GM11168 (cell line): Measurements from ENCODE around the gene ANKS6.

Source experiments
- in situ Hi-C: fragments of 300-500 bp; cut with MboI; formaldehyde crosslinking; loops from one replicate; pipeline ENCODE4 v1.12.0; 2022; ENCODE audit warnings: low sequenced_read_pairs; ENCODE audit not compliant: unreplicated experiment

ANKS6 gene

GRCh38 chr9:98742325-98743280 lies 53.8 kb downstream of the ANKS6 start:
- in situ Hi-C loops = no loop called here

GRCh38 chr9:98740226-98740881 lies 56.0 kb downstream of the ANKS6 start:
- in situ Hi-C loops = no loop called here

GRCh38 chr9:98738741-98739140 lies 57.6 kb downstream of the ANKS6 start:
- in situ Hi-C loops = no loop called here

- in situ Hi-C loops = no loop called here
Measured at GRCh38 chr9:98736226-98736625, 60.1 kb downstream of the ANKS6 start.

- in situ Hi-C loops = no loop called here
Measured at GRCh38 chr9:98732801-98733200, 63.6 kb downstream of the ANKS6 start.

GRCh38 chr9:98732091-98732490 lies 64.3 kb downstream of the ANKS6 start:
- in situ Hi-C loops = no loop called here

- in situ Hi-C loops = no loop called here
Measured at GRCh38 chr9:98730871-98731270, 65.5 kb downstream of the ANKS6 start.

GRCh38 chr9:98728500-98728899 lies 67.9 kb downstream of the ANKS6 start:
- in situ Hi-C loops = no loop called here

GRCh38 chr9:98727428-98727827 lies 68.9 kb downstream of the ANKS6 start:
- in situ Hi-C loops = no loop called here

GRCh38 chr9:98726735-98727134 lies 69.6 kb downstream of the ANKS6 start:
- in situ Hi-C loops = no loop called here

- in situ Hi-C loops = no loop called here
Measured at GRCh38 chr9:98724810-98725530, 71.4 kb downstream of the ANKS6 start.

- in situ Hi-C loops = no loop called here
Measured at GRCh38 chr9:98721643-98722042, 74.7 kb downstream of the ANKS6 start.

GRCh38 chr9:98720402-98720801 lies 76.0 kb downstream of the ANKS6 start:
- in situ Hi-C loops = no loop called here

GRCh38 chr9:98719055-98719454 lies 77.3 kb downstream of the ANKS6 start:
- in situ Hi-C loops = no loop called here

- in situ Hi-C loops = no loop called here
Measured at GRCh38 chr9:98714833-98715232, 81.5 kb downstream of the ANKS6 start.

- in situ Hi-C loops = no loop called here
Measured at GRCh38 chr9:98712987-98713386, 83.4 kb downstream of the ANKS6 start.

GRCh38 chr9:98709968-98710965 lies 86.1 kb downstream of the ANKS6 start:
- in situ Hi-C loops = no loop called here

- in situ Hi-C loops = no loop called here
Measured at GRCh38 chr9:98708933-98709911, 87.1 kb downstream of the ANKS6 start, which contains the start of gene GABBR2. Gene GABBR2, minus strand, starts transcription at chr9:98708935. Its CDS starts 198 bp downstream, at chr9:98708737.
